D721Med (cell line): ENCODE data around the gene TNFAIP1.

Experiments
- DNase-seq: peaks from one replicate; pipeline ENCODE4 v3.0.0; 2011; ENCODE audit warnings: low spot score; ENCODE audit not compliant: insufficient read length
- FAIRE-seq: peaks from 2 replicates; lab custom pipeline; 2011; peaks lifted over from hg19 to GRCh38; lab: Jason Lieb, UNC
- TF ChIP-seq, protein P1 (sequence below): IDR thresholded peaks from 2 replicates; pipeline ENCODE4 v1.5.1; 2012; ENCODE audit warnings: mild to moderate bottlenecking, control low read depth; ENCODE audit not compliant: insufficient read depth; ENCODE audit errors: missing control alignments

The TNFAIP1 gene

DNA sequence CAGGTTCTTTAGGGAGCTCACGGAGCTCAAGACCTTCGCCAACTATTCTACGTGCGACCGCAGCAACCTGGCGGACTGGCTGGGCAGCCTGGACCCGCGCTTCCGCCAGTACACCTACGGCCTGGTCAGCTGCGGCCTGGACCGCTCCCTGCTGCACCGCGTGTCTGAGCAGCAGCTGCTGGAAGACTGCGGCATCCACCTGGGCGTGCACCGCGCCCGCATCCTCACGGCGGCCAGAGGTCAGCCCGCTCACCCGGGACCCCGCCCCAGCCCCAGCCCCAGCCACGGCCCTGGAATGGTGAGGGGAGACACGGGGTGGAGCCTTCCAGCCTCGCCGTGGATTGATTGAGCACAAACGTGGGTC is 49.5 kb downstream of the TNFAIP1 start:
- FAIRE-seq (no peak), DNase-seq (no peak)
- TF ChIP-seq, protein P1, sequence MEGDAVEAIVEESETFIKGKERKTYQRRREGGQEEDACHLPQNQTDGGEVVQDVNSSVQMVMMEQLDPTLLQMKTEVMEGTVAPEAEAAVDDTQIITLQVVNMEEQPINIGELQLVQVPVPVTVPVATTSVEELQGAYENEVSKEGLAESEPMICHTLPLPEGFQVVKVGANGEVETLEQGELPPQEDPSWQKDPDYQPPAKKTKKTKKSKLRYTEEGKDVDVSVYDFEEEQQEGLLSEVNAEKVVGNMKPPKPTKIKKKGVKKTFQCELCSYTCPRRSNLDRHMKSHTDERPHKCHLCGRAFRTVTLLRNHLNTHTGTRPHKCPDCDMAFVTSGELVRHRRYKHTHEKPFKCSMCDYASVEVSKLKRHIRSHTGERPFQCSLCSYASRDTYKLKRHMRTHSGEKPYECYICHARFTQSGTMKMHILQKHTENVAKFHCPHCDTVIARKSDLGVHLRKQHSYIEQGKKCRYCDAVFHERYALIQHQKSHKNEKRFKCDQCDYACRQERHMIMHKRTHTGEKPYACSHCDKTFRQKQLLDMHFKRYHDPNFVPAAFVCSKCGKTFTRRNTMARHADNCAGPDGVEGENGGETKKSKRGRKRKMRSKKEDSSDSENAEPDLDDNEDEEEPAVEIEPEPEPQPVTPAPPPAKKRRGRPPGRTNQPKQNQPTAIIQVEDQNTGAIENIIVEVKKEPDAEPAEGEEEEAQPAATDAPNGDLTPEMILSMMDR, result no peak

DNA sequence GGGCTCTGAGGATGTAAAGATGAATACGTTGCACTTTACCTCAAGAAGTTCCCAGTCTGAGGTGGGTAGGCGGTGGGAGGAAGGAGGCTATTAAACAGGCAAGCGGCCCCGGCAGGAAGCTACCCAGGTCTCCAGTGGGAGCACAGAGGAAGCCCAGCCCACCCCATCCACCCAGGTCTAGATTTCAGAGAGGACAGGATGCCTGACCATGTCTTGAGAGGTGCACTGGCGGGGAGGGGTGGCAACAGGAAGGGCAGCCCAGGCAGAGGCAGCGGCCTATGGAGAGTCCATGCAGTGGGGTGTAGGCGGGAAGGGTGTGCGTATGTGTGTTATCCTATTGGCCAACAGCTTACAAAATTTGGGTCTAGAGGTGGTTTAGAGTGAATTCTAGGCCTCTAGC is 49.8 kb downstream of the TNFAIP1 start:
- TF ChIP-seq, protein P1, result no peak
- DNase-seq, result no peak
- no peak for FAIRE-seq

DNA sequence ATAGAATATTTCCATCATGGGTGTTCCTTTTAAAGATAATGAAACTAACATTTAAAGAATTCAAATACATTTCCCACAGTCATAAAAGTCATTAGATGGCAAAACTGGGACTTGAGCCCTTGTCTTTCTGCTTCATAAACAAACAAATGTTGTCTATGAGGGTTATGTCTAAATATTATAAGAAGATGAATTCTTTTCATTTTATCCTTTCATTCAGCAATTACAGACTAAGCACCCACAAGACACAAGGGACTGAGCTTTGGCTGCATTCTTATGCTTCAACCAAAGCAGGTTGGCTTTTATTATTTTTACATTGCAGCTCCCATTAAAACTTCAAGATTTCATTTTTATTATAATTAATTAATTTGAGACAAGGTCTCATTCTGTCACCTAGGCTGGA is 50.8 kb downstream of the TNFAIP1 start:
- TF ChIP-seq, protein P1, result no peak
- FAIRE-seq, result no peak
- DNase-seq, result no peak

DNA sequence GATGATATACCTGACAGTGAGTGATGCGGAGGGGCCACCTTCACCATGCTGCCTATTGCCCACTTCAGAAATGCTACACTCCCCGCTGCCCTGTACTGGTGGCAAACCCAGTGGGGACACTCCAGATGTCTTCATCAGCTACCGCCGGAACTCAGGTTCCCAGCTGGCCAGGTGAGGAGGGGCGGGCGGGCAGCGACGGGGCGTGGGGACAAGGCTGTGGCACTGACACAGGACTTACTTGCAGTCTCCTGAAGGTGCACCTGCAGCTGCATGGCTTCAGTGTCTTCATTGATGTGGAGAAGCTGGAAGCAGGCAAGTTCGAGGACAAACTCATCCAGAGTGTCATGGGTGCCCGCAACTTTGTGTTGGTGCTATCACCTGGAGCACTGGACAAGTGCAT is 52.5 kb downstream of the TNFAIP1 start:
- FAIRE-seq, result no peak

DNA sequence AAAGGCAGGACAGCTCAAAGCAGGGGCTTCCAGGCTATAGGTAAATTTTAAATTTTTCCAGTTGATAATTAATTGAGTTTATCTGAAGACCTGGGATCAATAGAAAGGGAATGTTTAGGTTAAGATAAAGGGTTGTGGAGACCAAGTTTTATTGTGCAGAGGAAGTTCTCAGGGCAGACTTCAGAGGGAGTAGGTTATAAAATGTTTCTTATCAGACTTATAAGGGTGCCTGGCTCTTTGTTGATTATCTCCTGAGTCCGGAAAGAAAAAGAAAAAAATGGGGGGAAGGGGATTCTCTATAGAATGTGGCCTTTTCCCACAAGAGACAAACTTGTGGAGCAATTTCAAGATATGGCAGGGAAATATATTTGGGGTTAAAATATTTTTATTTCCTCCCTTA is 54.6 kb downstream of the TNFAIP1 start:
- FAIRE-seq (no peak), DNase-seq (no peak)
- TF ChIP-seq, protein P1, result no peak

More for the DNA sequence above, 52.5 kb downstream of the TNFAIP1 start:
- TF ChIP-seq, protein P1, result no peak
- no peak for DNase-seq

DNA sequence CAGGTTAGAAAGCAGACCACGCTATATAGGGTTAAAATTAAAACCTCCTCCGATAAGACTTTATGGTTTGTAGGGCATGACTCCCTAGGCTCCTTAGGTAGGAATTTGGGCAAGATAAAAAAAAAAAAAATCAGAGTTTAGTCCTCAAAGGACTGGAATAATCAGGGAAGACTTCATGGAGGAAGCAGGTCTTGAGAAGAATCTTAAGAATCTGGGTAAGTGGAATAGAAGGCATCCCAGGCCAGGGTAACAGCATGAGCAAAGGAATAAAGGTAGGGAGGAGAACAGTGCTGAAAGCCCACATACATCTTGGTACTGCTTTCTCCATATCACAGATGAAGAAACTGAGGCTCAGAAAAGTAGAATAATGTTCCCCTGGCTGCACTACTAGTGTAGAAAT is 55.0 kb downstream of the TNFAIP1 start:
- TF ChIP-seq, protein P1, result no peak
- FAIRE-seq (no peak), DNase-seq (no peak)

DNA sequence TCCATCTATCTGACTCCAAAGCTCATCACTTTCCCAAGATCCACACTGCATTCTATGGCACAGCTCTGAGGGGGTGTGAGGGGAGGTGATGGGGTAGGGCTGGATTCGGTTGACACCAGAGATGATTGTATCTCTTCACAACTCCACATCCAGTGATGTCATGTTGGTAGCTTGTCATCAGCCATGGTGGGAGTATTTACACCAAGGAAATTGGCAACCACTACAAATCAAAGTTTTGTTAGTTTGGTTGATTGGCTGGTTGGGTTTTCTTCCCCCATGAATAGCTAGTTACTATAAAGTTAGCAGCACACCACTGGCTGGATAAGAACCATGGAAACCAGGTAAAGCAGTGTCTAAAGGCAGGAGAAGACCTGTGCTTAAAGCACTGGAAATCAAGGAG is 55.4 kb downstream of the TNFAIP1 start:
- TF ChIP-seq, protein P1, result no peak
- DNase-seq (no peak), FAIRE-seq (no peak)
